ENCODE data around the gene CD68.

DNA sequence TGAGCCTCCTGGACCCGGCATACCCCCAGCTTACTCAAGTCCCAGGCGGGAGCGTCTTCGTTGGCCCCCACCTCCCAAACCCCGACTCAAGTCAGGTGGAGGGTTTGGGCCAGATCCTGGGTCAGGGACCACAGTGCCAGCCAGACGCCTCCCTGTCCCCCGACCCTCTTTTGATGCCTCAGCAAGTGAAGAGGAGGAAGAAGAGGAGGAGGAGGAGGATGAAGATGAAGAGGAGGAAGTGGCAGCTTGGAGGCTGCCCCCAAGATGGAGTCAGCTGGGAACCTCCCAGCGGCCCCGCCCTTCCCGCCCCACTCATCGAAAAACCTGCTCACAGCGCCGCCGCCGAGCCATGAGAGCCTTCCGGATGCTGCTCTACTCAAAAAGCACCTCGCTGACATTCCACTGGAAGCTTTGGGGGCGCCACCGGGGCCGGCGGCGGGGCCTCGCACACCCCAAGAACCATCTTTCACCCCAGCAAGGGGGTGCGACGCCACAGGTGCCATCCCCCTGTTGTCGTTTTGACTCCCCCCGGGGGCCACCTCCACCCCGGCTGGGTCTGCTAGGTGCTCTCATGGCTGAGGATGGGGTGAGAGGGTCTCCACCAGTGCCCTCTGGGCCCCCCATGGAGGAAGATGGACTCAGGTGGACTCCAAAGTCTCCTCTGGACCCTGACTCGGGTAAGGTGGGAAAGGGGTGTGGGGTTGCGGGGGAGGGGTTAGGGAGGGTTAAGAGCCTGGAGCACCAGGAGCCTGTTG is 16.1 kb upstream of the CD68 start:
- TF ChIP-seq, protein P1, sequence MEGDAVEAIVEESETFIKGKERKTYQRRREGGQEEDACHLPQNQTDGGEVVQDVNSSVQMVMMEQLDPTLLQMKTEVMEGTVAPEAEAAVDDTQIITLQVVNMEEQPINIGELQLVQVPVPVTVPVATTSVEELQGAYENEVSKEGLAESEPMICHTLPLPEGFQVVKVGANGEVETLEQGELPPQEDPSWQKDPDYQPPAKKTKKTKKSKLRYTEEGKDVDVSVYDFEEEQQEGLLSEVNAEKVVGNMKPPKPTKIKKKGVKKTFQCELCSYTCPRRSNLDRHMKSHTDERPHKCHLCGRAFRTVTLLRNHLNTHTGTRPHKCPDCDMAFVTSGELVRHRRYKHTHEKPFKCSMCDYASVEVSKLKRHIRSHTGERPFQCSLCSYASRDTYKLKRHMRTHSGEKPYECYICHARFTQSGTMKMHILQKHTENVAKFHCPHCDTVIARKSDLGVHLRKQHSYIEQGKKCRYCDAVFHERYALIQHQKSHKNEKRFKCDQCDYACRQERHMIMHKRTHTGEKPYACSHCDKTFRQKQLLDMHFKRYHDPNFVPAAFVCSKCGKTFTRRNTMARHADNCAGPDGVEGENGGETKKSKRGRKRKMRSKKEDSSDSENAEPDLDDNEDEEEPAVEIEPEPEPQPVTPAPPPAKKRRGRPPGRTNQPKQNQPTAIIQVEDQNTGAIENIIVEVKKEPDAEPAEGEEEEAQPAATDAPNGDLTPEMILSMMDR (IDR thresholded peaks at IDR 0.05; ENCODE audit: insufficient read depth, low read length, poor library complexity, severe bottlenecking) = no peak
- TF ChIP-seq EZH2phosphoT487 (conservative IDR thresholded peaks at IDR 0.05; ENCODE audit: low read length) = no peak
